Stomach (tissue), 9 donors: Measurements from ENCODE around the gene CLCN3. TPM values are rescaled to one million over a fixed set of nuclear protein-coding genes. Genes with fewer than 3 reads are reported as not detected.

Source experiments
- DNase-seq, 2 donors: peaks; one replicate each; pipeline versions ENCODE4 v3.0.0 to v3.0.0-alpha.2; 2013 to 2019
- H3K27ac ChIP-seq, 5 donors: fragments of 200-600 bp in 4 of 5; sonication (generic) in 4 of 5; one replicate each; pipeline ENCODE4 v1.5.1; 2013 to 2019; ENCODE audit warnings: mild to moderate bottlenecking in 1 of 5, moderate library complexity in 1 of 5
- H3K27me3 ChIP-seq, 3 donors: fragments of 200-600 bp; sonication (generic); one replicate each; pipeline ENCODE4 v1.5.1; 2017 to 2019; ENCODE audit warnings: mixed run types in 1 of 3
- H3K36me3 ChIP-seq, 4 donors: fragments of 200-600 bp; sonication (generic); 1 replicate in 3 of 4; 2 replicates in 1 of 4; pipeline ENCODE4 v1.5.1; 2016 to 2019
- H3K4me1 ChIP-seq, 4 donors: fragments of 200-600 bp; sonication (generic); one replicate each; pipeline ENCODE4 v1.5.1; 2016 to 2019
- H3K4me3 ChIP-seq, 4 donors: fragments of 200-600 bp; sonication (generic) in 3 of 4; one replicate each; pipeline ENCODE4 v1.5.1; 2016 to 2019; ENCODE audit warnings: mild to moderate bottlenecking in 1 of 4
- H3K9me3 ChIP-seq, 4 donors: fragments of 200-600 bp; sonication (generic); one replicate each; pipeline ENCODE4 v1.5.1; 2016 to 2019
- EP300 ChIP-seq: sonication (generic); formaldehyde crosslinking; IDR thresholded peaks from one replicate; pipeline ENCODE4 v1.6.1; 2017; ENCODE audit warnings: antibody characterized with exemption
- POLR2A ChIP-seq, 4 donors: fragments of 450-650 bp; IDR thresholded peaks; one replicate each; pipeline ENCODE4 v1.6.1; 2016; ENCODE audit warnings: antibody characterized with exemption in 4 of 4, control low read depth in 2 of 4, mild to moderate bottlenecking in 1 of 4, moderate library complexity in 1 of 4
- POLR2AphosphoS5 ChIP-seq, 3 donors: sonication (generic); formaldehyde crosslinking; IDR thresholded peaks; one replicate each; pipeline ENCODE4 v1.6.1; 2016; ENCODE audit warnings: antibody characterized with exemption in 3 of 3
- WGBS, 5 donors: extraction: QIAGEN DNeasy Blood & Tissue Kit in 3 of 5; methylation state at CpG; one replicate each; pipeline versions ENCODE4 v1.1.5 to v1.1.7; 2013 to 2018; 5-methylcytosine and 5-hydroxymethylcytosine counted together
- intact Hi-C: fragments of 100-400 bp; cut with DNase I; formaldehyde crosslinking; loops from one replicate; pipeline ENCODE4 v1.15.1; 2023; ENCODE audit warnings: low total_unique reads
- polyA plus RNA-seq, 3 donors: library from polyadenylated mRNA; stranded (reverse); fragments of 200-250 nt; gene quantifications; one replicate each; pipeline ENCODE4 v1.2.3, GENCODE V29; 2013
- total RNA-seq, 5 donors: library from RNA; depleted of rRNA; stranded (reverse); fragments of >200 nt; gene quantifications; one replicate each; pipeline versions ENCODE4 v1.1.0 to v1.2.3, GENCODE V29; 2014 to 2016
- TF ChIP-seq, protein P1 (sequence below), 7 experiments: fragments of 450-650 bp in 4 of 7; fragments of 200-600 bp in 3 of 7; sonication (generic) in 3 of 7; IDR thresholded peaks; one replicate each; pipeline ENCODE4 v1.5.1; 2016 to 2019; ENCODE audit warnings: antibody characterized with exemption in 7 of 7, control low read depth in 2 of 7, mild to moderate bottlenecking in 1 of 7
- donor health status: healthy with polysubstance abuse.
- donor health status: Bipolar disorder and iron deficiency.
- donor health status: healthy.

The CLCN3 gene
- total and polyA plus RNA-seq, 8 donors, result 2.3 to 228 (median 8.9) TPM

DNA sequence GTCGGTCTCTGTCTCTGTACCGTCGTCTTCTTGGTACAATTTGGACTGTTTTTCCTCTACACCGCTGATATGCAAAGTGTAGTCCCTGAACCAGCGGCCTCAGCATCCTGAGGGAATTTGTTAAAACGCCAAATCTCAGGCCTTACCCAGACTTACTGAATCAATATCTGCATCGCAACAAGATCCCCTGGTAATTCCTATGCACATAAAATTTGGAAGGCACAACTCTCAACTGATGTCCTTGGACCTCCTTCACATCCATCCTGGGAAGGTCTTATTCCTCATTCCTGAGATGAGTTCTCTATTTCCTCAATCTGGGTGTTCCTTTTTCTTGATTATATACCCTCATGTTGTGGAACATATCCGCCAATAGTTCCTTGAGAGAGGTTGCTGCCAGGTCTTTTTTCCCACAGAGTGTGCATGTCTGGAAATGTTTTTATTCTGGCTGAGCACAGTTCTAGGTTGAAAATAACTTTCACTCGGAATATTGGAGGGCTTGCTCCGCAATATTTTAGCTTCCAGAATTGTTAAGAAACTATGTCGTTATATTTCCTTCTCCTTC, 138.1 kb downstream of the CLCN3 start:
- TF ChIP-seq, protein P1, sequence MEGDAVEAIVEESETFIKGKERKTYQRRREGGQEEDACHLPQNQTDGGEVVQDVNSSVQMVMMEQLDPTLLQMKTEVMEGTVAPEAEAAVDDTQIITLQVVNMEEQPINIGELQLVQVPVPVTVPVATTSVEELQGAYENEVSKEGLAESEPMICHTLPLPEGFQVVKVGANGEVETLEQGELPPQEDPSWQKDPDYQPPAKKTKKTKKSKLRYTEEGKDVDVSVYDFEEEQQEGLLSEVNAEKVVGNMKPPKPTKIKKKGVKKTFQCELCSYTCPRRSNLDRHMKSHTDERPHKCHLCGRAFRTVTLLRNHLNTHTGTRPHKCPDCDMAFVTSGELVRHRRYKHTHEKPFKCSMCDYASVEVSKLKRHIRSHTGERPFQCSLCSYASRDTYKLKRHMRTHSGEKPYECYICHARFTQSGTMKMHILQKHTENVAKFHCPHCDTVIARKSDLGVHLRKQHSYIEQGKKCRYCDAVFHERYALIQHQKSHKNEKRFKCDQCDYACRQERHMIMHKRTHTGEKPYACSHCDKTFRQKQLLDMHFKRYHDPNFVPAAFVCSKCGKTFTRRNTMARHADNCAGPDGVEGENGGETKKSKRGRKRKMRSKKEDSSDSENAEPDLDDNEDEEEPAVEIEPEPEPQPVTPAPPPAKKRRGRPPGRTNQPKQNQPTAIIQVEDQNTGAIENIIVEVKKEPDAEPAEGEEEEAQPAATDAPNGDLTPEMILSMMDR (IDR thresholded peaks at IDR 0.05), result no peak
- TF ChIP-seq EP300, result no peak
- TF ChIP-seq POLR2AphosphoS5 (IDR thresholded peaks at IDR 0.05), result no peak
- no peak for TF ChIP-seq POLR2A (IDR thresholded peaks at IDR 0.05)
- WGBS, 5 donors, result 65 to 73% (median 66%) methylated on average over 11 of the region's 11 CpGs
- peak overlapping the region in 4 of 5 donors; percentile 71 to 84 (median 78) for H3K27ac ChIP-seq
- no peaks in the 10 kb centered on the region for H3K27me3 ChIP-seq
- peaks cover 14 to 24% (median 19%) of the 10 kb centered on the region in 4 donors for H3K4me1 ChIP-seq
- intact Hi-C loops, result no loop called here
- peak overlapping the region; percentile 82 to 90 (median 86) for H3K4me3 ChIP-seq
- peaks cover 0 to 2% (median under 1%) of the 10 kb centered on the region in 4 donors for H3K36me3 ChIP-seq
- peak in 1 of 2 donors; percentile 10 for DNase-seq
- H3K9me3 ChIP-seq, result no peaks in the 10 kb centered on the region

DNA sequence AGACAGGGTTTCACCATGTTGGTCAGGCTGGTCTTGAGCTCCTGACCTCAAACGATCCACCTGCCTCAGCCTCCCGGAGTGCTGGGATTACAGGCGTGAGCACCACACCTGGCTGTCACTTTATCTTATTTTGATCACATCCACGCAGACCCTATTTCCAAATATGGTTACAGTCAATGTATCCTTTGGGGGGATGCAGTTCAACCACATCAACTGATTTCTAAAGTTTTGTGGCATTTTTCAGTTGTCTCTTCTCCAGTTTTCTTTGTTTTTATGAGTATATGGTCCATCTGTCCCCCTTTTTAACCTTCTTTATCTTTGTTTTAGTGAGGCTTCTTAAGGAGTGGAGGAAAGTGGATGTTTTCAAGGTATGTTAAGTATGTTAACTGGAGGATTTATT, 141.5 kb downstream of the CLCN3 start:
- no peaks in the 10 kb centered on the region for H3K9me3 ChIP-seq
- no peak overlapping the region for H3K27ac ChIP-seq
- intact Hi-C loops, result no loop called here
- WGBS, 5 donors, result 60 to 67% (median 62%) methylated on average over 4 of the region's 4 CpGs
- no peak for DNase-seq
- H3K27me3 ChIP-seq, result no peaks in the 10 kb centered on the region
- H3K36me3 ChIP-seq, result no peaks in the 10 kb centered on the region
- H3K4me1 ChIP-seq, result peaks cover 4 to 11% (median 7%) of the 10 kb centered on the region in 4 donors
- TF ChIP-seq, protein P1 (IDR thresholded peaks at IDR 0.05), result no peak
- TF ChIP-seq EP300, result no peak
- no peak for TF ChIP-seq POLR2AphosphoS5 (IDR thresholded peaks at IDR 0.05)
- TF ChIP-seq POLR2A (IDR thresholded peaks at IDR 0.05), result no peak
- H3K4me3 ChIP-seq, result no peak overlapping the region

DNA sequence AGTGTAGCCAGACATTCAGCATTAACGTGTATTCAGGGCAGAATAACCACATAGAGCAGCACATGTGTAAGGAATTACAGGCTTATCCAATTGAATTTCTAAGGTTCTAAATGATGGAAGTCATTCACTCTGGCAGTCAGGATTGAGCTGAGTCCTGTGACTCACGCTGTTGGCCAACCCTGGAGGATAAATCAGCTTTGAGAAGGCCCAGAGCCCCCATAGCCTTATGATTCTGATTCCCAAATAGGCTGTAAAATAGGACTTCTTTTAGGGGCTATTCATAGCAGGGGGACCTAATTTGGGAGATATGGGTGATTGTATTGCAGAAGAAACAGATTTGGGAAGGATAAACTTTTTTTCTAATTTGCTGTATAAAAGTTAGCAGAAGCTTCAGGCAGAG, 145.5 kb downstream of the CLCN3 start:
- Histone ChIP-seq H3K4me1 (peaks cover 0 to 5% (median 0%) of the 10 kb centered on the region in 4 donors), H3K9me3 (no peaks in the 10 kb centered on the region), H3K36me3 (no peaks in the 10 kb centered on the region), H3K27ac (no peak overlapping the region), H3K4me3 (no peak overlapping the region), H3K27me3 (no peaks in the 10 kb centered on the region)
- peak in 1 of 2 donors; percentile 20 for DNase-seq
- TF ChIP-seq, protein P1 (IDR thresholded peaks at IDR 0.05), result no peak
- no peak for TF ChIP-seq EP300
- no peak for TF ChIP-seq POLR2AphosphoS5 (IDR thresholded peaks at IDR 0.05)
- no peak for TF ChIP-seq POLR2A (IDR thresholded peaks at IDR 0.05)
- 81 to 97% (median 91%) methylated on average over 2 of the region's 2 CpGs for WGBS, 5 donors
- intact Hi-C loops, result no loop called here

DNA sequence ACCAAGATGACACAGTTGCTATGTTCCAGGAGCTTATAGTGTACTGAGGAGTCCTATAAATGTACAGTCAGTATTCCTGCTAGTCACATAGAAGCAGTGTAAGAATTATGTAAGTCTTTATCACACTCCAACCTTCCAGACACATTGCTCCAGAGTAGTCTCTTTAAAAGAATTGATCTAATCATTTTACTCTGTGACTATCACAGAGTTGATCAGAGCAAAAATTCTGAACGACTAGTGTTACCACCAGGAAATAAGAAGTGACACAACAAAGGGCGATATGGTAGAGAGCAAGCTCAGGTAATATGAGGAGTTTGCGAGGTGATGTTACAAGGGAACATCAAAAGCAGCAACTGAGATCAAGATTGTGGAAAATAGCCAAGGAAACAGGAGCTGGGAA, 146.4 kb downstream of the CLCN3 start:
- Histone ChIP-seq H3K36me3 (no peaks in the 10 kb centered on the region), H3K27me3 (no peaks in the 10 kb centered on the region), H3K9me3 (no peaks in the 10 kb centered on the region), H3K4me1 (peaks cover 0 to 11% (median 0%) of the 10 kb centered on the region in 4 donors), H3K4me3 (no peak overlapping the region), H3K27ac (no peak overlapping the region)
- 76 to 82% (median 81%) methylated on average over 3 of the region's 3 CpGs for WGBS, 5 donors
- intact Hi-C loops, result no loop called here
- TF ChIP-seq POLR2AphosphoS5 (IDR thresholded peaks at IDR 0.05), result no peak
- no peak for TF ChIP-seq EP300
- no peak for TF ChIP-seq POLR2A (IDR thresholded peaks at IDR 0.05)
- TF ChIP-seq, protein P1 (IDR thresholded peaks at IDR 0.05), result no peak
- DNase-seq, result no peak
